Type B pancreatic cell (in vitro differentiated cells): Measurements from ENCODE around the gene GOLGA8A. TPM values are rescaled to one million over a fixed set of nuclear protein-coding genes. Genes with fewer than 3 reads are reported as not detected.
A peak's percentile ranks its signal among the peaks of the same experiment; 100 is the strongest.

ENCODE experiments used
- DNase-seq: peaks from one replicate; pipeline ENCODE4 v3.0.0; 2021; ENCODE audit warnings: mixed read lengths; ENCODE audit not compliant: unreplicated experiment; ENCODE audit errors: extremely low spot score
- H3K27ac Mint-ChIP-seq: 2 replicates; pipeline ENCODE4 v1.8.0; 2021; ENCODE audit warnings: mild to moderate bottlenecking, mixed read lengths
- H3K27me3 Mint-ChIP-seq: 2 replicates; pipeline ENCODE4 v1.8.0; 2021; ENCODE audit warnings: mixed read lengths
- H3K36me3 Mint-ChIP-seq: 2 replicates; pipeline ENCODE4 v1.8.0; 2021; ENCODE audit warnings: mixed read lengths
- H3K4me1 Mint-ChIP-seq: one replicate; pipeline ENCODE4 v1.8.0; 2021; ENCODE audit warnings: mixed read lengths; ENCODE audit not compliant: unreplicated experiment
- H3K4me3 Mint-ChIP-seq: 2 replicates; pipeline ENCODE4 v1.8.0; 2021; ENCODE audit warnings: mild to moderate bottlenecking, mixed read lengths
- H3K9me3 Mint-ChIP-seq: 2 replicates; pipeline ENCODE4 v1.8.0; 2021; ENCODE audit warnings: mixed read lengths
- long read RNA-seq: library from polyadenylated mRNA; unstranded; transcript quantifications from one replicate; pipeline ENCODE4 v2.0.0, GENCODE V29; 2020
- total RNA-seq: library from RNA; stranded (reverse); gene quantifications from 2 replicates; pipeline ENCODE4 v1.2.1, GENCODE V29; 2021; ENCODE audit warnings: low replicate concordance
- TF ChIP-seq, protein P1 (sequence below): fragments of 200-600 bp; sonication (generic); conservative IDR thresholded peaks from 2 replicates; pipeline ENCODE4 v1.5.0; 2021; ENCODE audit warnings: antibody characterized with exemption, mild to moderate bottlenecking

Gene GOLGA8A, protein sequence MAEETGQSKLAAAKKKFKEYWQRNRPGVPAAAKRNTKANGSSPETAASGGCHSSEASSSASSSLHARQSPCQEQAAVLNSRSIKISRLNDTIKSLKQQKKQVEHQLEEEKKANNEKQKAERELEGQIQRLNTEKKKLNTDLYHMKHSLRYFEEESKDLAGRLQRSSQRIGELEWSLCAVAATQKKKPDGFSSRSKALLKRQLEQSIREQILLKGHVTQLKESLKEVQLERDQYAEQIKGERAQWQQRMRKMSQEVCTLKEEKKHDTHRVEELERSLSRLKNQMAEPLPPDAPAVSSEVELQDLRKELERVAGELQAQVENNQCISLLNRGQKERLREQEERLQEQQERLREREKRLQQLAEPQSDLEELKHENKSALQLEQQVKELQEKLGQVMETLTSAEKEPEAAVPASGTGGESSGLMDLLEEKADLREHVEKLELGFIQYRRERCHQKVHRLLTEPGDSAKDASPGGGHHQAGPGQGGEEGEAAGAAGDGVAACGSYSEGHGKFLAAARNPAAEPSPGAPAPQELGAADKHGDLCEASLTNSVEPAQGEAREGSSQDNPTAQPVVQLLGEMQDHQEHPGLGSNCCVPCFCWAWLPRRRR
- 64.0 and 135 TPM in 2 replicates for total RNA-seq
- long read RNA-seq, partial matches to known transcripts = 3 of 11 reads
- long read RNA-seq, other reads (novel, unspliced or antisense) = 8 of 11 reads

DNA sequence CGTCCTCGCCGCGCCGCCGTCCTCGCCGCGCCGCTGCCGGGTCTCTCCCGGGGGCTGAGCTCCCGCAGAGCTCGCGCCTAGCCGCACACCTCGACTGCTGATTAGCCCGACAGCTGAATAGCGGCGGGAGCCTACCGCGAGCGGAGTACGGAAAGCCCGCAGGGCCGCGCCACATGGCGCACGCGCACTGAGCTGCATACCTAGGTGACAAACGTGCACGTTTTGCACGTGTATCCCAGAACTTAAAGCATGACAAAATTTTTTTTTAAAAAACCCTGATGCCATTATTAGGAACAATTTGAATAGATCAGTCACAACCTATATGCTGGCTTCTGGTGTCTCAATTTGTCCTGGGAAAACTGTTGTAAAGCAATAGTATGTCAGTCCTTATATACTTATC is at the start of gene GOLGA8A:
Gene GOLGA8A, minus strand, starts transcription at position 122 of the 400 bp plus-strand sequence. CDS start 48,117 bp downstream, outside the sequence.
- peak within 1 kb of the TSS; percentile 97 for H3K4me3 Mint-ChIP-seq
- peaks cover 11% of the 10 kb centered on the region for H3K4me1 Mint-ChIP-seq
- peaks cover 9% of the 10 kb centered on the region for H3K36me3 Mint-ChIP-seq
- DNase-seq = no peak
- TF ChIP-seq, protein P1, sequence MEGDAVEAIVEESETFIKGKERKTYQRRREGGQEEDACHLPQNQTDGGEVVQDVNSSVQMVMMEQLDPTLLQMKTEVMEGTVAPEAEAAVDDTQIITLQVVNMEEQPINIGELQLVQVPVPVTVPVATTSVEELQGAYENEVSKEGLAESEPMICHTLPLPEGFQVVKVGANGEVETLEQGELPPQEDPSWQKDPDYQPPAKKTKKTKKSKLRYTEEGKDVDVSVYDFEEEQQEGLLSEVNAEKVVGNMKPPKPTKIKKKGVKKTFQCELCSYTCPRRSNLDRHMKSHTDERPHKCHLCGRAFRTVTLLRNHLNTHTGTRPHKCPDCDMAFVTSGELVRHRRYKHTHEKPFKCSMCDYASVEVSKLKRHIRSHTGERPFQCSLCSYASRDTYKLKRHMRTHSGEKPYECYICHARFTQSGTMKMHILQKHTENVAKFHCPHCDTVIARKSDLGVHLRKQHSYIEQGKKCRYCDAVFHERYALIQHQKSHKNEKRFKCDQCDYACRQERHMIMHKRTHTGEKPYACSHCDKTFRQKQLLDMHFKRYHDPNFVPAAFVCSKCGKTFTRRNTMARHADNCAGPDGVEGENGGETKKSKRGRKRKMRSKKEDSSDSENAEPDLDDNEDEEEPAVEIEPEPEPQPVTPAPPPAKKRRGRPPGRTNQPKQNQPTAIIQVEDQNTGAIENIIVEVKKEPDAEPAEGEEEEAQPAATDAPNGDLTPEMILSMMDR = no peak
- no peaks in the 10 kb centered on the region for H3K9me3 Mint-ChIP-seq
- peak within 1 kb of the TSS; percentile 86 for H3K27ac Mint-ChIP-seq
- H3K27me3 Mint-ChIP-seq = peaks cover 11% of the 10 kb centered on the region

DNA sequence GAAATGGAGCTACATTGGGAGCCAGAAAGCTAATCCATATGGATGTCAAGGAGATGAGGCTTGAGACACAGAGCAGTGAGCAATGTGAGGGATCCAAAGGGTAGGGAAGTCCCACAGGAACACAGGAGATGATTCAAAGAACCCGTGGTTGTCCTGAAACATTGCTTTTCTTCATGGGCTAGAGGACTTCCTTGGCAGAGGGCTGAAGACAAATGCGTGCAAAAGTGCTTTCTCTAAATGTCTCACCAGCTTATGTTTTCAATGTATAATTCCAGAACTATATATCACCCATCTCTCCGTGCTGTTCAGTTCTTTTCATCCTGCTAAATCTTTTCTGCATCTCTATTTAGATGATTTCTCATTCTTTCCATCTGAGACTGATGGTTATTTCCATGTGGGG is 46.0 kb upstream of the GOLGA8A start:
- TF ChIP-seq, protein P1 = no peak
- H3K9me3 Mint-ChIP-seq = no peaks in the 10 kb centered on the region

DNA sequence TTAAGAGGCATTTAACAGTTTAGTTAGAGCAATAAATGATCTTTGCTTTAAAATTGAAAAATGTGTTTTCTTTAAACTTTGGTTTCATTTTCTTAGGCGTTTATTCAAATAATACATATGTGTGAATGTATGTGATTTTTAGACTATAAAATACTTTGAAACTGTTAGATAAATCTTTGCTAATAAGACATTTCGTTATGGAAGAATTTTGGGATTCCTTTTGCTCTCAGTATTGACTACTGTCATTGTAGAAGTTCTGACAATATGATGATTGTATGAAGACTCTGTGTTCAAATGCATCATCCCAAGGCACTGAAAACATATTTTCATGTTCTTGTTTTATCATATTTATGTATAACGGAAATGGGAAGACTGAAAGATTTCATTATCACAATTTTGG is 43.8 kb upstream of the GOLGA8A start:
- no peak for DNase-seq
- Mint-ChIP-seq H3K4me3 (no peak overlapping the region), H3K9me3 (no peaks in the 10 kb centered on the region), H3K36me3 (no peaks in the 10 kb centered on the region), H3K4me1 (no peaks in the 10 kb centered on the region), H3K27ac (no peak overlapping the region), H3K27me3 (peaks cover 45% of the 10 kb centered on the region)
- TF ChIP-seq, protein P1 = no peak

More for the DNA sequence above, 46.0 kb upstream of the GOLGA8A start:
- no peak for DNase-seq
- Mint-ChIP-seq H3K27ac (no peak overlapping the region), H3K4me3 (no peak overlapping the region), H3K27me3 (peaks cover 56% of the 10 kb centered on the region), H3K4me1 (no peaks in the 10 kb centered on the region), H3K36me3 (no peaks in the 10 kb centered on the region)

DNA sequence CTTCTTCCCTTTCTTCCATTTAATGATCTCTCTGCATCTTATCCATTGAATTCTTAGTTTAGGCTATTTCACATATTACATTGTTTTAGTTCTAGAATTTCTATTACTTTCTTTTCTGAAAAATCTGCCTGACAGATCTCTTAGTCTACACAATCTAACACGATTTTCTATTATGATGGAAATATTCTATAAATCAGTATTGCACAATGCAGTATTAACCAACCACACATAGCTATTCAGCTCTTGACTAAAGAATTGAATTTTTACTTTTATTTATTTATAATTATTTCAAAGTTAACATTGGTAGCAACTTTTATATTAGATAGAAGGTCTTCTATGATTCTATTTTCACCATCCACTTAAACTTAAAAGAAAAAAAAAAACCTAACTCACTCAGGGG is 36.2 kb upstream of the GOLGA8A start:
- Mint-ChIP-seq H3K4me3 (no peak overlapping the region), H3K4me1 (no peaks in the 10 kb centered on the region), H3K36me3 (no peaks in the 10 kb centered on the region), H3K27ac (no peak overlapping the region), H3K27me3 (peaks cover 16% of the 10 kb centered on the region), H3K9me3 (no peaks in the 10 kb centered on the region)
- DNase-seq = no peak
- TF ChIP-seq, protein P1 = no peak

DNA sequence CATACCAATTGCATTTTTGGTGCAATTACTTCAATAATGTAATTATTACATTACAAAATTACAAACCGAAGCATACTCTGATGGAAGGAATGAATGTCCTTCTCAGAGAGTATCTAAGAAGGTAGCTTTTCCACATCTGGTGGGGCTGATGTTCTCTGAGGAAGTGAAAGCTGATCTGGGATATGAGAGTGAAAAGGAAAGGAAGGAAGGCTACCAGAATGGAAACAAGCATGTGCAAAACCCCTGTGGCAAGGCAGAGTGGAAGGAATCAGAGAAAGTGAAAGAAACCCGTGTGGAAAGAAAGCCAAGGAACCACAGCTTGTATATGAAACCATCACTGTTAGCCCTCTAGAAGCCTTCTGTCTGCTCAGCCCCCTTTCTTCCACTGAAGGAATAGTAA is 35.3 kb upstream of the GOLGA8A start:
- TF ChIP-seq, protein P1 = no peak
- DNase-seq = no peak
- Mint-ChIP-seq H3K36me3 (no peaks in the 10 kb centered on the region), H3K4me3 (no peak overlapping the region), H3K27ac (no peak overlapping the region), H3K9me3 (no peaks in the 10 kb centered on the region), H3K27me3 (peaks cover 16% of the 10 kb centered on the region), H3K4me1 (no peaks in the 10 kb centered on the region)
